ACC112 (cell line): ENCODE data around the gene IAPP.
"Not testable (repeated sequence)": the region's sequence is repeated elsewhere in the genome, so short reads cannot be mapped to it uniquely, and the experiment has no call there.

Experiments used
- H2AFZ ChIP-seq: fragments of 200-600 bp; sonication (generic); one replicate; pipeline ENCODE4 v1.6.0; 2017; ENCODE audit warnings: antibody characterized with exemption, low read length; ENCODE audit not compliant: unreplicated experiment
- H3K27ac ChIP-seq: fragments of 200-600 bp; sonication (generic); 2 replicates; pipeline ENCODE4 v1.5.1; 2014; ENCODE audit warnings: low read depth, mild to moderate bottlenecking, antibody characterized with exemption, low read length, moderate library complexity
- H3K27me3 ChIP-seq: fragments of 200-600 bp; sonication (generic); 2 replicates; pipeline ENCODE4 v1.6.1; 2014; ENCODE audit warnings: mild to moderate bottlenecking, antibody characterized with exemption, low read length, moderate library complexity, mixed read lengths; ENCODE audit not compliant: insufficient read depth
- H3K36me3 ChIP-seq: fragments of 200-600 bp; sonication (generic); 2 replicates; pipeline ENCODE4 v1.6.1; 2016; ENCODE audit warnings: mild to moderate bottlenecking, antibody characterized with exemption, low read length, moderate library complexity, mixed read lengths; ENCODE audit not compliant: insufficient read depth
- H3K4me1 ChIP-seq: fragments of 200-600 bp; sonication (generic); one replicate; pipeline ENCODE4 v1.6.1; 2016; ENCODE audit warnings: low read length, mixed read lengths; ENCODE audit not compliant: insufficient read depth, unreplicated experiment, control insufficient read depth
- H3K4me3 ChIP-seq: fragments of 200-600 bp; sonication (generic); 2 replicates; pipeline ENCODE4 v1.5.1; 2014; ENCODE audit warnings: mild to moderate bottlenecking, low read depth, low read length
- H3K79me2 ChIP-seq: fragments of 200-600 bp; sonication (generic); one replicate; pipeline ENCODE4 v1.6.0; 2016; ENCODE audit warnings: low read length; ENCODE audit not compliant: control insufficient read depth, unreplicated experiment, insufficient read depth

The IAPP gene

DNA sequence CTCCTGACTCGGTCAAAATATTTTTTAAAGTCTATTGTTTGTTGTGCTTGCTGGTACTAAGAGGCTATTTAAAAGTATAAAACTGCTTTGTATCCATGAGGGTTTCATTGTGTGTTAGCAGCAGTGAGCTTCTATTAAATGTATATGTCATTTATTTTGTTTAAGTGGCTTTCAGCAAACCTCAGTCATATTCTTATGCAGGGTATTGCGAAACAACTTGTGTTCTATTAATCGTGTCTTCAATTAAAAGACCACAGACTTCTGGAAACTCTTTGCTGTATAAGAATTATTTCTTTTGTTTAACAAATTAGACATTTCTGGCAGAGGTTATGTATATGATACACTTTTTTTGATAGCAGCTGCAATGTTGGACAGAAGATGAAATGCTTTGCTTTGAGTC, 6.5 kb downstream of the IAPP start:
- no peak overlapping the region for H2AFZ ChIP-seq
- no peak overlapping the region for H3K27ac ChIP-seq
- no peaks in the 10 kb centered on the region for H3K27me3 ChIP-seq
- no peaks in the 10 kb centered on the region for H3K79me2 ChIP-seq
- no peaks in the 10 kb centered on the region for H3K36me3 ChIP-seq
- no peak overlapping the region for H3K4me3 ChIP-seq
- peaks cover 2% of the 10 kb centered on the region for H3K4me1 ChIP-seq

DNA sequence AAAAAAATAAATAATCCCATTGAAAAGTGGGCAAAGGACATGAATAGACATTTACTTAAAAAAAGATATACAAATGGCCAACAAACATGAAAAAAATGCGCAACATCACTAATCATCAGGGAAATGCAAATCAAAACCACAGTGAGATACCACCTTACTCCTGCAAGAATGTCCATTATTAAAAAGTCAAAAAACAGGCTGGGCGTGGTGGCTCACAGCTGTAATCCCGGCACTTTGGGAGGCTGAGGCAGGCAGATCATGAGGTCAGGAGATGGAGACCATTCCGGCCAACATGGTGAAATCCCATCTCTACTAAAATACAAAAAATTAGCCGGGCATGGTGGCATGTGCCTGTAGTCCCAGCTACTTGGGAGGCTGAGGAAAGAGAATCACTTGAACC, 8.6 kb downstream of the IAPP start:
- H3K27ac ChIP-seq, H3K27me3 ChIP-seq, H3K4me3 ChIP-seq, H3K79me2 ChIP-seq, H3K36me3 ChIP-seq, H2AFZ ChIP-seq, H3K4me1 ChIP-seq: not testable (repeated sequence)

DNA sequence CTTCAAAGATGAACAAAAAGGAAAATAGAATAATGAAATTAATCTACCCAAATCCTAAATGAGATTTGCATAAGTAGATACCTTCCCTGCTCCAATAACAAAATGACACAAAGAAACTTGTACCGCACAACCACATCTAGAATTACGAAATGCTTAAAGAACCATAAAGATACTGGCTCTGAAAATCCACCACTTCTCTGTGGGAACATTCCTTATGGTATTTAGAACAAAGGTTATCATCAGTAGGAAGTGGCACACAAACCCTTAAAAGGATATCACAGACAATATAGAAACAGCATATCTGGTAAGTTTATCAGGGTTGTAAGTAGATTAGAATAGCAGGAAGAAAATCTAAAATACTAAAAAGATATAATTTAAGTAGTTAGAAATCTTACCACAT, 11.6 kb downstream of the IAPP start:
- Histone ChIP-seq H3K79me2 (no peaks in the 10 kb centered on the region), H3K27me3 (no peaks in the 10 kb centered on the region), H3K4me3 (no peak overlapping the region), H3K27ac (no peak overlapping the region), H3K36me3 (no peaks in the 10 kb centered on the region), H2AFZ (no peak overlapping the region), H3K4me1 (peaks cover 3% of the 10 kb centered on the region)

DNA sequence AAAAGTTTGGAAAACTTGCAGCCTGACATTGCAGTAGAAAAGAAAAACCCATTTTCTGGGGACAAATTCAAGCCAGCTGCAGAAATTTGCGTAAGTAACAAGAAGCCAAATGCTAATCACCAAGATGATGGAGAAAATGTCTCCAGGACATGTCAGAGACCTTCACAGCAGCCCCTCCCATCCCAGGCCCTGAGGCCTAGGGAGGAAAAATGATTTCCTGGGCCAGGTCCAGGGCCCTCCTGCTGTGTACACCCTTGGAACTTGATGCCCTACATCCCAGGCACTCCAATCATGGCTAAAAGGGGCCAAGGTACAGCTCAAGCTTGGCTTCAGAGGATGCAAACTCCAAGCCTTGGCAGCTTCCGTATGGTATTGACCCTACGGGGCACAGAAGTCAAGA, 14.5 kb downstream of the IAPP start:
- no peaks in the 10 kb centered on the region for H3K79me2 ChIP-seq
- peaks cover 3% of the 10 kb centered on the region for H3K4me1 ChIP-seq
- no peak overlapping the region for H3K4me3 ChIP-seq
- H3K27ac ChIP-seq, result no peak overlapping the region
- H3K27me3 ChIP-seq, result no peaks in the 10 kb centered on the region
- no peak overlapping the region for H2AFZ ChIP-seq
- H3K36me3 ChIP-seq, result no peaks in the 10 kb centered on the region

DNA sequence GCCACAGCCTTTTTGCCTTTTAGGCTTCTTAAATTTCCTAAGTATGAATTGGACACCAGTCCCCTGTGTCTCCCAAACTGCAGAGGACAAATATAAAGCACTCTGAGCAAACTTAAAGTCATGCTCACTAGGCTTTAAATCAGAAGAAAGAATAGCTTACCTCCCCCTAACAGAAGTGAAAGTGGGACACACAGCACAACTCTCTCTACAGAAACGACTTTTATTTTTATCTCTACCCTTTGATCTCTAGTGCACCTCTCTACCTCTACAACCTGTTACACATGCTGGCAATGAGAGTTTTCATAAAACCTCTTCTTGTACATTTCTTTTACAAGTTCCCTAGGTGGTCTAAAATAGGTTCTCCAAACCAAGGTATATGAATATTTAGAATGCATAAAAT, 19.7 kb downstream of the IAPP start:
- H3K79me2 ChIP-seq, result no peaks in the 10 kb centered on the region
- H3K27me3 ChIP-seq, result no peaks in the 10 kb centered on the region
- no peak overlapping the region for H3K4me3 ChIP-seq
- no peak overlapping the region for H3K27ac ChIP-seq
- no peaks in the 10 kb centered on the region for H3K36me3 ChIP-seq
- no peaks in the 10 kb centered on the region for H3K4me1 ChIP-seq
- H2AFZ ChIP-seq, result no peak overlapping the region

DNA sequence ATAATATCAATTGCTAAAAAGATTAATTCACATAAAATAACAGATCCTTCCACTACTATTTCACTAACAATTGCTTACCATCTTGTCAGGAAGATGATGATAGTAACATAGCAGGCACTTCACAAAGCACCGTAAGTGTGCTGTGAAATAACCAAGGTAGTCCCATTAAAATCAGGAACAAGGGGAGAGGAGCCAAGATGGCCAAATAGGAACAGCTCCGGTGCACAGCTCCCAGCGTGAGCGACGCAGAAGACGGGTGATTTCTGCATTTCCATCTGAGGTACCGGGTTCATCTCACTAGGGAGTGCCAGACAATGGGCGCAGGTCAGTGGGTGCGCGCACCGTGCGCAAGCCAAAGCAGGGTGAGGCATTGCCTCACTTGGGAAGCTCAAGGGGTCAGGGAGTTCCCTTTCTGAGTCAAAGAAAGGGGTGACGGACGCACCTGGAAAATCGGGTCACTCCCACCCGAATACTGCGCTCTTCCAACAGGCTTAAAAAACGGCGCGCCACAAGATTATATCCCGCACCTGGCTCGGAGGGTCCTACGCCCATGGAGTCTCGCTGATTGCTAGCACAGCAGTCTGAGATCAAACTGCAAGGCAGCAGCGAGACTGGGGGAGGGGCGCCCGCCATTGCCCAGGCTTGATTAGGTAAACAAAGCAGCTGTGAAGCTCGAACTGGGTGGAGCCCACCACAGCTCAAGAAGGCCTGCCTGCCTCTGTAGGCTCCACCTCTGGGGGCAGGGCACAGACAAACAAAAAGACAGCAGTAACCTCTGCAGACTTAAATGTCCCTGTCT, 22.3 kb downstream of the IAPP start:
- H3K36me3 ChIP-seq, H3K4me1 ChIP-seq, H3K27ac ChIP-seq, H3K79me2 ChIP-seq, H2AFZ ChIP-seq, H3K27me3 ChIP-seq, H3K4me3 ChIP-seq: not testable (repeated sequence)

DNA sequence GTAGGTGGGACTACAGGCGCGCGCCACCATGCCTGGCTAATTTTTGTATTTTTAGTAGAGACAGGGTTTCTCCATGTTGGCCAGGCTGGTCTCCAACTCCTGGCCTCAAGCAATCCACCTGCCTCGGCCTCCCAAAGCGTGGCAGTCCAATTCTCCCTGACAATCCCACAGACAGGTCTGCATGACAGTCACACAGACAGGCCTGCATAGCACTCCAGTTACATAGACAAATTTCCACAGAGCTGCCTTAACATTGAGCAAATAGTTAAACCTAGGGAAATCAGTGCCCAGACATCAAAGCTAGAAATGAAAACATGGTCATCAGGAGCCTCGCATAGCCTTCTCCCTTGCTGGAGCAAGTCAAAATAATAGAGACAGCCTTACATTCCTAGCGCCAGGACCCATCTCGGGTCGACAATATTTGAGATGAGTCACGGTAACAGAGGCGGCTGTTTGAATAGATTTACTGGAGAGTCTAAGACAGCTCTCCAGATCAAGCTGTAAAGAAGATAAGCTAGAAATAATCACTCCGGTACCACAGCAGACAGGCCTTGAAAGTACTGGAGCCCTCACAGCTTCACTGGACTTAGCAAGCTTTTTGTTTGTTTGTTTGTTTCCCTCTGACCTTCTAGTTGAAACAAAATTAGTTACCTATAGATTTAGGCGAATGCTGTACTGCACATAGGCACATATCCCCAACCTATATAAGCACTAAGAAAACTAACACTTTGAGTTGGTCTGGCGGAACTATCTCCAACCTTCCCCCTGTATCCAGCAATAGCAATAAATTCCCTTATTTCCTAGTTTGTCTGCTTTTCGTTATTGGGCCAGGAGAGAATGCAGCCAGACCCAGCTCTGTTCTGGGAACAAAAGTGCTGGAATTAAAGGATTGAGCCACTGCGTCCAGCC, 40.9 kb downstream of the IAPP start:
- Histone ChIP-seq H3K27me3 (no peaks in the 10 kb centered on the region), H3K36me3 (no peaks in the 10 kb centered on the region), H2AFZ (no peak overlapping the region), H3K79me2 (no peaks in the 10 kb centered on the region), H3K27ac (no peak overlapping the region), H3K4me1 (peaks cover 14% of the 10 kb centered on the region), H3K4me3 (no peak overlapping the region)

DNA sequence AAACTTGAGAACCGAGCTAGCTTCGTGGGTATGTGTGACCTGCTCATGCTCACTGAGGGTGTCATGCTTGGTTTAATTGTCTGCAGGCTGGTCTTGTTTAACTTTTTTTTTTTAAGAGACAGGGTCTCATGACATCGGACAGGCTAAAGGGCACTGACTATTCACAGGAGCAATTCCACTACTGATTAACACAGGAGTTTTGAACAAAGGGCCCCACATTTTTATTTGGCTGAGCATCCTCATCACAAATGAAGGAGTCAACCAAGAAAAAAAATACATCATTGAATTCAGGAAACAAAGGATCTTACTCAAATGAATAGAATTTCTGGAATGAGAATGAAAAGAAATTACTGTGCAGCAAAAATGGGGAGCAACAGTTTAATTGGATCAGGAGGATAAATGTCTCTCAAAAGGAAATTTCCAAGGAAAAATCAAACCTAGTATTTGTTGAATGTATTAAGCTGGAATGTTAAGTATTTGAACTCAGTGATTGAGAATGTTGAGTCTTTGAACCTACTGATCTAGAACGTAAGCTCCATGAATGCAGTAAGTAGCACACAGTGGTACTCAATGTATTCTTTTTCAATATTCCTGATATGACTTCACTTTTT, 43.9 kb downstream of the IAPP start:
- H3K27ac ChIP-seq, result peak overlapping the region; percentile 55
- no peaks in the 10 kb centered on the region for H3K27me3 ChIP-seq
- H3K79me2 ChIP-seq, result no peaks in the 10 kb centered on the region
- 0 out of 2 replicates have a peak overlapping the region, but pooled peaks have one; percentile 17 for H3K4me3 ChIP-seq
- no peaks in the 10 kb centered on the region for H3K36me3 ChIP-seq
- peaks cover 14% of the 10 kb centered on the region for H3K4me1 ChIP-seq
- H2AFZ ChIP-seq, result peak overlapping the region; percentile 36

DNA sequence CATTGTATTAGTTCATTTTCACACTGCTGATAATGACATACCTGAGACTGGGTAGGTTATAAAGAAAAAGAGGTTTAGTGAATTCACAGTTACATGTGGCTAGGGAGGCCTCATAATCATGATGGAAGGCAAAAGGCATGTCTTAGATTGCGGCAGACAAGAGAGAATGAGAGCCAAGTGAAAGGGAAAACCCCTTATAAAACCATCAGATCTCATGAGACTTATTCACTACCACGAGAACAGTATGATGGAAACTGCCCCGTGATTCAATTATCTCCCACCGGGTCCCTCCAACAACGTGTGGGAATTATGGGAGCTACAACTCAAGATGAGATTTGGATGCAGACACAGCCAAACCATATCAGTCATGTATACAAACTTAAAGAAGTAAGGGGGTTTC, 45.7 kb downstream of the IAPP start:
- H3K79me2 ChIP-seq, H3K4me3 ChIP-seq, H3K36me3 ChIP-seq, H3K27ac ChIP-seq, H3K27me3 ChIP-seq: not testable (repeated sequence)
- Histone ChIP-seq H2AFZ (peak overlapping the region; percentile 50), H3K4me1 (peaks cover 14% of the 10 kb centered on the region)

DNA sequence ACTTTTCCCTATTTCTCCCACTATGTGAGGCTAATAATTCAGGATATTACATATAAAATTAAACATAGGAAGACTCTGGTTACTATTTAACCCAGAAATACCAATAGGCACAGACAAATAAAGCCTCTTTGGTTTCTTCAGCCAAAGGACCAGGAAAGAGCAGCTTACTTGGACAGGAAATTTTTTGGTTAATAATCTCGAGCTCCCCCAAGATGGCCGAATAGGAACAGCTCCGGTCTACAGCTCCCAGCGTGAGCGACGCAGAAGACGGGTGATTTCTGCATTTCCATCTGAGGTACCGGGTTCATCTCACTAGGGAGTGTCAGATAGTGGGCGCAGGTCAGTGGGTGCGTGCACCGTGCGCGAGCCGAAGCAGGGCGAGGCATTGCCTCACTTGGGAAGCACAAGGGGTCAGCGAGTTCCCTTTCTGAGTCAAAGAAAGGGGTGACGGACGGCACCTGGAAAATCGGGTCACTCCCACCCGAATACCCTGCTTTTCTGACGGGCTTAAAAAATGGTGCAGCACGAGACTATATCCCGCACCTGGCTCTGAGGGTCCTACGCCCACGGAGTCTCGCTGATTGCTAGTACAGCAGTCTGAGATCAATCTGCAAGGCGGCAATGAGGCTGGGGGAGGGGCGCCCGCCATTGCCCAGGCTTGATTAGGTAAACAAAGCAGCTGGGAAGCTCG, 46.5 kb downstream of the IAPP start:
- H3K27ac ChIP-seq, H3K4me3 ChIP-seq, H2AFZ ChIP-seq: not testable (repeated sequence)

More for the DNA sequence above, 46.5 kb downstream of the IAPP start:
- H3K27me3 ChIP-seq, H3K36me3 ChIP-seq, H3K79me2 ChIP-seq: not testable (repeated sequence)
- peaks cover 14% of the 10 kb centered on the region for H3K4me1 ChIP-seq
